GM18867 (cell line): ENCODE measurements around the gene ANO1.
"Not testable (repeated sequence)": the region's sequence is repeated elsewhere in the genome, so short reads cannot be mapped to it uniquely, and the experiment has no call there.

ENCODE experiments used
- ATAC-seq: cut with Tn5 transposase; IDR thresholded peaks from one replicate; pipeline ENCODE4 v1.9.1; 2021; ENCODE audit warnings: mild to moderate bottlenecking, moderate library complexity; ENCODE audit not compliant: unreplicated experiment

The ANO1 gene

DNA sequence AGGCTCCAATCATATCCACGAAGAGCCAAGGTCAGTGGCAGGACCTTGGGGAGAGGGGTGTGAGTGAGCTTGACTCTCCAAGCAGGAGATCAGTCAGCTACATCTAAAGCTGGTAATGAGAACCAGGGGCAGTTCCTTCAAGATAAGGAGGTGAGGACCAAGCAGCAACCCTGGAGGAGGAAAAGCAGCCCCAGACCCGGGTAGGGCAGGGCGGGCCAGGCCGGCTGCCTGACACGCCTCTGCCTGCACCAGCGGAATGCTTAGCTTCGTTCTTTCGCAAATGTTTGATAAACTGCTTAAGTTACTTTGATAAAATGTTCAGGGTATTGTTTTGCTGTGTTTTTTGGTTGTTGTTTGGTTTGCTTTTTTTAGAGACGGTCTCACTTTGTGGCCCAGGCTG lies 106.3 kb downstream of the ANO1 start:
- no peak for ATAC-seq

DNA sequence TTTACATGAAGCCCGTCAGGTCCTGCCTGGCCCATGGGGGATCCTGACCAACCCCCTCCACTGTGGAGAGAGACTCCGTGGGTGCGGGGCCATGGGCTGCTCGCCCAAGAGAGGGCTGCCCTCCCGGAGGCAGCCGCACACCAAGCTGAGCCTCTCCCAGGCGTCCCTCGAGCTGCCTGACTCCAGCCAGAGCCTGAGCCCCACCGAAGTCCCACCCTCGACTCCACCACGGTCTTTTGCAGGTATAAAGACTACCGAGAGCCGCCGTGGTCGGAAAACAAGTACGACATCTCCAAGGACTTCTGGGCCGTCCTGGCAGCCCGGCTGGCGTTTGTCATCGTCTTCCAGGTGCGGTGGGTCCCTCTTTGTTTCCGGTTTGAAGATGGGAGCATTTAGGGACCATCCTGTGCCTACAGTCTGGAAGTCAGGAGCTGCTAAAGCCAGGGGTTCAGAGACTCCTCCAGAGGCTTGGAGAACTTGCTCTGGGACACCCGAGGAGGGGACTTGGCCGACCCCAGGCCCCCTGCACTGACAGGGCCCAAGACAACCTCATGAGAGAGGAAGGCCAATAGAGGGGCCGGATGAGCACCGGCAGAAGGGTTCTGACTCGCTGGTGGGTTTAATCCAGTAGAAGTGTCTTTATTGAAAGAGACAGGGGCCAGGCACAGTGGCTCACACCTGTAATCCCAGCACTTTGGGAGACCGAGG lies 107.4 kb downstream of the ANO1 start:
- ATAC-seq, result no peak

DNA sequence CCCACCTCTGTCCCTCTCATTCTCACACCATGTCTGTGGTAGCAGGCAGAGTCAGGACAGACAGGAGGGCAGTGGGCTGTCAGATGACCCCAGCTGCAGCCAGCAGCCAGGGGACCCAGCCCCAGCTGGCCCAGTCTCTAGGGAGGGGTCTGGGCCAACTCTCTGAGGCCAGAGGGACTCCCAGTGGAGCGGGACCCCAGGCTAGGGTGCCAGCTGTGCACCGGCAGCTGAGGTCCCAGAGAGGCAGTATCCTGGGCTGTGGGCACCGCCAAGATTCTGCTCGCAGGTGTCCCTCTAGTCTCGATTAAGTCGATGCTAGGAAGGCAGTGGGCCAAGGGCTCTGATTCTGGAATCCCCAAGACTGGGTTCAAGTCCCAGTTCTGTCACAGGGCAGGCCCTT lies 108.3 kb downstream of the ANO1 start:
- ATAC-seq, result no peak

DNA sequence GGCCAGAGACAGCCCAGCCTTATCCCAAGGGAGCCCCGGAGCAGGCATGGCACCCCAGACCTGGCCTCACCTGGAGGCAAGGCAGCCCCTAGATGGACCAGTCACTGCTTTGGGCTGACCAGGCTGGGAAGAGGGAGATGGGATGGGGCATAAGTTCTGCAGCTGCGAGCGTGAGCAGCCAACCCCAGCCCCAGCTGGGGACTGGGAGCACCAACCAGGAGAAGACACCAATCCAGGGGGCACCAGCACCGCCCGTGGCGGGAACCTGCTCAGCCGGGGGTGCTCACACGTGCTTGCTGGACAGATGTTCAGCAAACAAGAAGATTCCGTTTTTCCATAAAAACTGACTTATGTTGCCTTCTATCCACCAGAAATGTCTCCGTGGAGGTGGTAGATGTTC lies 108.8 kb downstream of the ANO1 start:
- no peak for ATAC-seq

DNA sequence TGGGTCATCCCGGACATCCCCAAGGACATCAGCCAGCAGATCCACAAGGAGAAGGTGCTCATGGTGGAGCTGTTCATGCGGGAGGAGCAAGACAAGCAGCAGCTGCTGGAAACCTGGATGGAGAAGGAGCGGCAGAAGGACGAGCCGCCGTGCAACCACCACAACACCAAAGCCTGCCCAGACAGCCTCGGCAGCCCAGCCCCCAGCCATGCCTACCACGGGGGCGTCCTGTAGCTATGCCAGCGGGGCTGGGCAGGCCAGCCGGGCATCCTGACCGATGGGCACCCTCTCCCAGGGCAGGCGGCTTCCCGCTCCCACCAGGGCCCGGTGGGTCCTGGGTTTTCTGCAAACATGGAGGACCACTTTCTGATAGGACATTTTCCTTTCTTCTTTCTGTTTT lies 109.7 kb downstream of the ANO1 start:
- ATAC-seq, result no peak

DNA sequence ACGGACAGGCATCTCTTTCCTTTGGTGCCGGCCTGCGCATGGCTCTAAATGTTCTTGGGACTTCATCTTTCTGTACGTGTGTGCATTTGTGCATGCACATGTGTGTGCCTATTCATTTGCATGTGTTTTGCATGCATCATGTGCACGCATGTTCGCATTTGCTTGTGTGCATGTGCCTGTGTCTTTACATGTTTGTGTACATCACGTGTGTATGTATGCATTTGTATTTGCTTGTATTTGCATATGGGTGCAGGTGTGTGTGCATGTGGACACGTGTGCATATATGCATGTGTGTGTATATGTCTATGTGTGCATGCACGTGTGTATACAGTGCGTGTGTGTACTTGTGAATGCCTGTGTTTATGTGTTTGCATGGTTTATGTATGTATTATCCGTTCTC lies 111.5 kb downstream of the ANO1 start:
- no peak for ATAC-seq

DNA sequence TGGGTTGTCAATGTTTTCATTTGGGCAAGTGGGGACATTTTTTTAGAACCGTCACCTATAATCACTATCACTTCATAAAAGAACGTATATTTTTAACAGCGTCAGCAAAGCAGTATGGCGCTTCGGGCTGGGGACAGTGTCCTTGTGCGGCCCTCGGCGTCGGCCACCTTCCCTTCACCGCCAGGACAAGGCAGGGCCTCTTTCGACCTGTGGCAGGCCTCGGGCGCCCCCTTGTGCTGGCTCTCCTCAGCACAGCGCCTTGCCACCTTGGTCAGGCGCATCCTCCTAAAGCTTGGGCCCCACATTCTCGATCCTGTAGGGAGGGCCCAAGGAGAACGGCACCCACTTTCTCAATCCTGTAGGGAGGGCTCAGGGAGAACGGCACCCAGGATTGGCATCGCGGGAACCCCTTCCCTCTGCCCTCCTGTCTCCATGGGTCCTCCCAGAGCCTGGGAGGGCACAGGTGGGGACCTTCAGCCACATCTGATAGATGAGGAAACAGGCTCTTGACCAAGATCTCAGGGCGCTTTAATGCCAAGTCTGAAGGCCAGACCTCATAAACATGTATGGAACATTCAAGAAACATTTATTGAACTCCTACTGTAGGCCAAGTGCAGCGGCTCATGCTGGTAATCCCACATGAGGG lies 113.5 kb downstream of the ANO1 start:
- no peak for ATAC-seq

DNA sequence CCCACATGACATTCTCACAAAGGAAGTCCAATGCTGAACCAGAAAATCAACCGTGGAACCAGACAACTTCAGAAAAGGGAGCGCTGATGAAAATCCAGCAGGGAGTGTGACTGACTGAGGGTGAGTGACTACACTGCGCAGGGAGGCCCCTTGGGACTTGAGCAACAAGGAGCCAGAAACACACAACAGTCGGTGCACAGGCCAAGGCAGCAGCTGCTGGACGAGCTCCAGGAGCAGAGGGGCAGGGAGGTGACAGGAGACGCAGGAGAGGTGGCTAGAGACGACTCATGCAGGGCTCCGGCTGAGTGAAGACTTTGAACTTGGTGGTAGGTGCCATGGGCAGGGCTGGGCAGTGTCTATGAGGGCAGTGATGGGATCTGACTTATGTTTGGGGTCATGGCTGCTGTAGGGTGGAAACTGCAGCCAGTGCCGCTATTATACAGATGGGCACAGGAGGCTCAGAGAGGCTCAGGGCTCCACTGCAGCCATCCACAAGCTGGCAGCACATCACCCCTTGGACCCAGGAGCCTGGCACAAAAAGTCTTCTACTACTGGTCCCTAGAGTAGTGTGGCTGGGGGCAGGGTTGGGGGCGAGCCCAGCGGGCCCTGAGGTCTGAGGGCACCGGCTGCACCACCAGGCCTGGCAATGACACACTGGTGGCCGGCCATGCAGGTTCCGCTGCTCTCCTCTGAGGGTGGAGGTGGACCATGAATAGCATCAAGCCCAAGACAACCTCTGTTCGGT lies 114.7 kb downstream of the ANO1 start:
- no peak for ATAC-seq

DNA sequence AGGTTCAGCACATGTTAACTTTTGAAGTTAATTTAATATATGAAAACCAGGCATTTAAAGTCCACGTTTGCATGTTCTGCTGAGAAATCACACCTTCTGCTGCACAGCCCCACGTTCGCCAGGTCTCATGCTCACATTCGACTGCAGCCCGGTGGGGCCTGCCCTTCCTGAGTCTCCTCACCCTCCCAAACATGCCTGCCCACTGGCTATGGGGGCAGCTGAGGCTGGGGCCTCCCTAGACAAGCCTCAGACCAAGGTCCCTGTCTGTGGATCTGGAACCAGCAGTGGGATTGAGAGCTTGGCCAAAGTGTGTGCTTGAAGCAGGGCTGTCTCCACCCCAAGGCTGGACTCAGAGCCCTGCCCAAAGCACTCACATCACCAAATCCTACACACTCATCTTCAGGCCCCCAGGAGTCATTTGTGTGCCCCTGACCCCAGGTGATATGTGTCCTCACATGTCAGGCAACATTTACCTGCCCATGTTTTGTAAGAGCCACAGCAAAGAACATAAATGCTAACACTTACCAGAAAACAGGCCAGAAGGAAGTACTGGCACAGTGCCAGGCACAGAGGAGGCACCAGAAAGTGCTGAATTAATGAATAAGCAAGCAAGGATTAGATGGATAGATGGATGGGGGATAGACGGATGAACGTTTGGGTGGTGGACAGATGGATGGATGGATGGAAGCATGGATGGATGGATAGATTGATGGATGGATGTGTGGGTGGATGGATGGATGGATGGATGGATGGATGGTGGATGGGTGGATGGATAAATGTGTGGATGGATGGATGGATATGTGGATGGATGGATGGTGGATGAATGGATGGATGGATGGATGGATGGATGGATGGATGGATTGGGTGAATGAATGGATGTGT lies 115.5 kb downstream of the ANO1 start:
- no peak for ATAC-seq

DNA sequence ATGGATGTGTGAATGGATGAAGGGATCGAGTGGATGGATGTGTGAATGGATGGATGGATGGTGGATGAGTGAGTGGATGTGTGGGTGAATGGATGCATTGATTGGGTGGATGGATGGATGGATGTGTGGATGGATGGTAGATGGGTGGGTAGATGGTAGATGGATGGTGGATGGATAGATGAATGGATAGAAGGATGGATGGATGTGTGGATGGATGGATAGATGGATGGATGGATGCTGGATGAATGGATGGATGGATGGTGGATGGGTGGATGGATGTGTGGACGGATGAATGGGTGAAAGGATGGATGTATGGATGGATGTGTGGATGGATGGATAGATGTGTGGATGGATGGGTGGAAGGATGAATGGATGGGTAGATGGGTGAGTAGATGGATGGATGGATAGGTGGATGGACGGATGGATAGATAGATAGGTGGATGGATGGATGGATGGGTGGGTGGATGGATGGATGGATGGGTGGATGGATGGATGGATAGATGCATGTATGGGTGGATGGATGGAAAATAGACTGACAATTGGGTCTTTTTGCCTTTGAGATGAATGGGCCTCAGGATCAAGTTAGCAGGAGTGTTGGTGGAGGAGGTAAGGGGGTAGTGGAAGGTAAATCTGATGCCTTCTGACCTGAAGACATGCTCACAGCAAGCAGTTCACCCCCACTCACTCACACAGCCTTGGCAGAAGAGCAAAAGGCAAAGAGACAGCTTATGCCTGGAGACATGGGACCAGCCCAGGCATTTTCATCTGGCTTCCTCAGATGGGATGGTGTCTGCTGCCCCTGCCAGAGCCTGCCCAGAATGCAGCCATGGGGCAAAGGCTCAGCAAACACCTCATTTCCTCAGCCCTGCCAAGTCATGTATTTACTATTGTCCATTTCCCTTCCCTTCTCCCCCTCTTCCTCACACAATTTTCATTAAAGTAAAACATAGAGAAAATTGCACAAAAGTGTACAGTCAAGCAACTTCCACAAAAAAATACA lies 117.0 kb downstream of the ANO1 start:
- ATAC-seq, result no peak

DNA sequence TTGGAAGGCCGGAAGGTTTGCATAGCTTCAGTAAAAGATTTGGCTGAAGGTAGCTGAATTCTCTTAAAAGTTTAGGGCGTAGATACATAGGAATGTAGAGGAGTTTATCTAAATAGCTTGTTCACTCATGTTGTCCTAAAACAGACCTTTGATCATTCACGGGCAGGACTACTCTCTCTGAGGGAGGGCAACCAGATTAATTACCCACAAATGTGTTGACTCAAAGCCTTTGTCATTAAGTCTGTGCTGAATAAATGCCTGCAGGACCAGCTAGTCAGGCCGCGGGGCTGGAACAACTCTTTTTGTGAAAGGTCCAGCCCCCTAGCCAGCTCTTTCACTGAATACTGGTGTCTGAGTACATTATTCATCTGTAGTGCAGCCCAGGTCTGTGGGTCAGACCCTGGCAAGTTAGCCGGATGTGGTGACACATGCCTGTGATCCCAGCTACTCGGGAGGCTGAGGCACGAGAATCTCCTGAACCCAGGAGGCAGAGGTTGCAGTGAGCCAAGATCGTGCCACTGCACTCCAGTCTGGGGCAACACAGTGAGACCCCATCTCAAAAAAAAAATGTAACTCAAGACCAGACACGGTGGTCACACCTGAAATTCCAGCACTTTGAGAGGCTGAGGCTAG lies 122.2 kb downstream of the ANO1 start:
- no peak for ATAC-seq

DNA sequence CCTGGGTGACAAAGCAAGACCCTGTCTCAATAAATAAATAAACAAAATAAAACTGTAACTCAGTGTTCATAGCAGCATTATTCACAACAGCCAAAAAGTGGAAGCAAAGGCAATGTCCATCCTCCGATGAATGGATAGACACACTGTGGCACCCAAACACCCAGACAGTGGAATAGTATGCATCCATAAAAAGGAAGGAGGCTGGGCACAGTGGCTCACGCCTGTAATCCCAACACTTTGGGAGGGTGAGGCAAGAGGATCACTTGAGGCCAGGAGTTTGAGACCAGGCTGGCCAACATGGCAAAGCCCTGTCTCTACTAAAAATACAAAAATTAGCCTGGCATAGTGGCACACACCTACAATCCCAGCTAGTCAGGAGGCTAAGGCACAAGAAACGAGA lies 122.9 kb downstream of the ANO1 start:
- ATAC-seq, result not testable (repeated sequence)

DNA sequence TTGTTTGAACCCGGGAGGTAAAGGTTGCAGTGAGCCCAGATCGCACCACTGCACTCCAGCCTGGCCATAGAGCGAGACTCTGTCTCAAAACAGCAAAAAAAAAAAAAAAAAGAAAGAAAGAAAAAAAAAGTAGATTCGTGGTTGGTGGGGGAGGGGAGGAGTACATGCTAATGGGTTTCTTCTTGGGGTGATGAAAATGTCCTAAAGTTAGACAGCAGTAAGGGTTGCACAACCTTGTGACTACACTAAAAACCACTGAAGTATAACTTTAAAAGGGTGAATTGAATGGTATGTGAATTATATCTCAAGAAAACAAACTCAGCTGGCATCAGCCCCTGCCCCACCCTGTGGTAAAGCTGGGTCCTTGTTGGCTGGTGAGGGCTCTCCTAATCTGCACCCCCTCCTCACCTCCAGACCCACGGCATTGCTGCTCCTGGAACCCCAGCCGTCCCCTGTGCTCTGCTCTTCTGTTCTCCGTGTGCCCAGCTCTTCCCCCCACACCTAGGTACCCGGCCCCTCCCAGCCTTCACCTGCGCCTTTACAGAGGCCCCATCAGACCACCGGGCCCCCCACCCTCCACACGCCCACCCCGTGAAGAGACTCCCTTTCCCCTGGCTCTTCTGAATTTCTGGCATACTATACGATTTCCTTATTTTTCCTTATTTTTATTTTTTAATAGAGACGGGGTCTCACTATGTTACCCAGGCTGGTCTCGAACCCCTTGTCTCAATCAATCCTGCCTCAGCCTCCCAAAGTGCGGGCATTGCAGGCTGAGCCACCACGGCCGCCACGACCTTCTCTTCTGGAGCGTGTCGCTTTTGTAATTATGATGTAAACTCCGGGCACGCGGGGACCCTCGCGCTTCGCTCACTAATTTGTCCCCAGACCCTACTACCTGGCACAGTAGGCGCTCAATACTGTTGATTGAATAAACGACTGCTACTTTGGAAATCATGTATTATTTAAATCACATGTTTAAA lies 124.1 kb downstream of the ANO1 start:
- no peak for ATAC-seq

DNA sequence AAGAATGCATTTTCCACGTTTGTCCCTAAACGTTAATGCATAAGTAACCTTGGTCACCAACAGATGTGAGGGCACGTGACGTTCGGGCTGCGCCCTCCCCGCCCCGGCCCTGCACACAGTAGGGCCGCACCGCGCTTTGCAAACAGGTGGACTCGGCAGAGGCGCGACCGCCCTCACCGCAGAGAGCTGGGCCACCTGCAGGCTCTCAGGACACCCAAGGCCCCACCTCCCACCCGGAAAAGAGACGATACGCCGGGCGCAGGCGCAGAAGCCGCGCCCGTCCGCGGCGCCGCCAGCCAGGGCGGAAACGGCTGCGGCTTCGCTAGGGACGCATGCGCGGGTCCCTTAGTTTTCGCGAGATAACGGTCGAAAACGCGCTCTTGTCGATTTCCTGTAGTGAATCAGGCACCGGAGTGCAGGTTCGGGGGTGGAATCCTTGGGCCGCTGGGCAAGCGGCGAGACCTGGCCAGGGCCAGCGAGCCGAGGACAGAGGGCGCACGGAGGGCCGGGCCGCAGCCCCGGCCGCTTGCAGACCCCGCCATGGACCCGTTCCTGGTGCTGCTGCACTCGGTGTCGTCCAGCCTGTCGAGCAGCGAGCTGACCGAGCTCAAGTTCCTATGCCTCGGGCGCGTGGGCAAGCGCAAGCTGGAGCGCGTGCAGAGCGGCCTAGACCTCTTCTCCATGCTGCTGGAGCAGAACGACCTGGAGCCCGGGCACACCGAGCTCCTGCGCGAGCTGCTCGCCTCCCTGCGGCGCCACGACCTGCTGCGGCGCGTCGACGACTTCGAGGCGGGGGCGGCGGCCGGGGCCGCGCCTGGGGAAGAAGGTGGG lies 125.0 kb downstream of the ANO1 start, which contains the start of gene FADD:
TSS of gene FADD (plus strand) at position 377 of the 831 bp plus-strand sequence. CDS start at position 541, 164 bp downstream.
- ATAC-seq, result peak; percentile 69

DNA sequence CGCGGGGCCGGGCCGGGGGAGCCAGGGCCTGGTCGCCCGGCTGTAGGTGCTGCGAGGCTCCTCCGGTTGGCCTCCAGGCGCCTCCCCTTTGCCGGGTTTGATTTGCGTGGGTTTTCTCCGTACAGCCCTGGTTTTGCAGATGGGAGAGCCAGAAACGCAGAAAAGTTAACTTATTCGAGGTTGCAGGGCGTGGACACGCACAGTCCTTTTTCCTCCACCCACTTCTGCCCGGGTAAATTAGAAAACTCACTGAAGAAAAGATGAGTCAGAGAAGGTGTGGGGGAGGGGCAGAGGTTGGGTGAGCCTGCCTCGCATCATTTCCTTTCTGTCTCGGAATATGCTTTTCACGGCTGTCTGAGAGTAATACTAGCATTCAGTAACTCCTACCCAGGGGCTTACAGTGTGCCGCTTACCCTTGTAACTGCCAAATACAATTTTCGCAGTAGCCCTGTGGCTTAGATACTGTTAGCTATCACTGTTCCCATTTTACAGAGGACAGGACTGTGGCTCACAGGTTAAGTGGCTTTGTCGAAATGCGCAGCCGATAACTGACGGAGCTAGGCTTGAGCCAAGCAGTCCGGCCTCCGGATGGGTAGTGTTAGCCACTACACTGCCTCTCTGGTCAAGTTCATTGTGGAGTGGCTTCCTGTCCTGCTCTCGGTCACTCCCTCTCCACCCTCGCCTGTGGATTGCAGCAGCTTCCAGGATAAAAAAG lies 125.8 kb downstream of the ANO1 start:
- peak; percentile 41 for ATAC-seq

DNA sequence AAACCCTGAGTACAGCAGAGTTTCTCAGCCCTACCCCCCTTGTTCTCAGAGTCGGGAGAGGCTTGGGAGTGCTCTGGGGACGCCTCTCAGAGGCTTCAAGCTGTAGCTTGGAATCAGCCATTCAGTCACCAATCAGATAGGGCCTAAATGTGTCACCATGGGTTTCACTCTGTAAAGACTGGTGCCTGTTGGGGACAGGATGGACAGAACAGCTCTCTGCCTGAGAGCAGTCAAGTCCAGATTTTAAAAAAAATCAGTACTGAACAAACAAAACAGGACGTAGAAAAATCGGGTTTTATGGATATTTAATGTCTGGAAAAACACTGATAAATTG lies 126.3 kb downstream of the ANO1 start:
- ATAC-seq, result no peak
